NCI-H146 treated with DMSO at 0.1 percent for 48 hours (cell line): ENCODE data around the gene FLNC.

Experiments used
- DNase-seq: peaks from one replicate; lab custom pipeline; 2025; ENCODE audit not compliant: unreplicated experiment; lab: John Stamatoyannopoulos, UW

FLNC gene

GRCh38 chr7:128844777-128845311 is 14.6 kb downstream of the FLNC start:
- no peak for DNase-seq

- no peak for DNase-seq
These were observed 15.3 kb downstream of the FLNC start for GRCh38 chr7:128845475-128845874.

- no peak for DNase-seq
These were observed 15.8 kb downstream of the FLNC start for GRCh38 chr7:128845987-128846386.

- DNase-seq = no peak
These were observed 16.7 kb downstream of the FLNC start for GRCh38 chr7:128846781-128847444.

- DNase-seq = no peak
These were observed 17.6 kb downstream of the FLNC start for GRCh38 chr7:128847721-128848211.

- no peak for DNase-seq
These were observed 18.3 kb downstream of the FLNC start for GRCh38 chr7:128848289-128849155.

- DNase-seq = no peak
These were observed 18.9 kb downstream of the FLNC start for GRCh38 chr7:128849156-128849515.

- DNase-seq = no peak
These were observed 19.7 kb downstream of the FLNC start for GRCh38 chr7:128849804-128850490.

GRCh38 chr7:128852537-128853254 is 22.5 kb downstream of the FLNC start:
- DNase-seq = no peak

GRCh38 chr7:128853799-128854198 is 23.6 kb downstream of the FLNC start:
- DNase-seq = no peak

GRCh38 chr7:128854396-128854795 is 24.2 kb downstream of the FLNC start:
- DNase-seq = no peak

GRCh38 chr7:128855559-128855958 is 25.4 kb downstream of the FLNC start:
- DNase-seq = no peak

GRCh38 chr7:128856001-128856718 is 26.0 kb downstream of the FLNC start:
- DNase-seq = no peak

GRCh38 chr7:128858380-128859231 is 28.4 kb downstream of the FLNC start:
- no peak for DNase-seq

GRCh38 chr7:128859232-128860157 is 29.3 kb downstream of the FLNC start:
- no peak for DNase-seq

GRCh38 chr7:128860158-128861073 is 30.2 kb downstream of the FLNC start:
- no peak for DNase-seq

GRCh38 chr7:128861957-128862570 is 31.9 kb downstream of the FLNC start:
- DNase-seq = no peak
